MM.1S (cell line): ENCODE measurements around the gene LRMDA.

Source experiments
- CTCF ChIP-seq: fragments of 300-600 bp; sonication (generic); IDR thresholded peaks from 2 replicates; pipeline ENCODE4 v1.5.1; 2016; ENCODE audit warnings: antibody characterized with exemption, low read length, mixed read lengths
- EZH2phosphoT487 ChIP-seq: fragments of 300-600 bp; sonication (generic); IDR thresholded peaks from 2 replicates; pipeline ENCODE4 v1.6.1; 2018; ENCODE audit warnings: antibody characterized with exemption, low read length

DNA sequence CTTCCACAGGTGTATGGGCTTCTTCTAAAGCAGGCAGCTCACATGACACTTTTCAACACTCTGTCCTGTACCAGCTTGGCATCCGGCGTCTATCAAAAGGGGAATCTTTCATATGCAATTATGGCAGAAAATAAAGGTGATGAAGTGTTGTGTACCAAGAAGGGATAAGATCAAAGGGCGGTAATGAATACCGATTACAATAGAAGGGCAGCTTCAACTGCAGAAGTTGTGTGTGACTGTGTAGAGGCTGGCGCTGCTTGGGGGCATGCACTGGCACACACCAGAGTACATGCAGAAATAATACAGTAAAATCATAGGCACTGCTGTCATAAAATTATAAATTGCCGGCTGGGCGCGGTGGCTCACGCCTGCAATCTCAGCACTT is 744.7 kb downstream of the LRMDA start:
- TF ChIP-seq CTCF (no peak), EZH2phosphoT487 (no peak)
